Activated CD8-positive, alpha-beta memory T cell treated with anti-CD3 and anti-CD28 coated beads, Interleukin-2, amount 50 U/mL, for 24 hours (primary cell): ENCODE data around the gene GRIN1.

ENCODE experiments used
- DNase-seq: peaks from one replicate; pipeline ENCODE4 v3.0.0-alpha.2; 2020; ENCODE audit errors: extremely low read depth

Gene GRIN1

GRCh38 chr9:137138722-137139467 lies at the start of gene GRIN1:
Gene GRIN1, plus strand, starts transcription at chr9:137139154. Its CDS starts 333 bp downstream, at chr9:137139487.
- DNase-seq, result no peak

- no peak for DNase-seq
Observed at GRCh38 chr9:137089232-137089947, 49.6 kb upstream of the GRIN1 start.

GRCh38 chr9:137095664-137096517 lies 43.1 kb upstream of the GRIN1 start:
- DNase-seq, result peak; percentile 68

- no peak for DNase-seq
Observed at GRCh38 chr9:137096785-137097546, 42.0 kb upstream of the GRIN1 start.

- no peak for DNase-seq
Observed at GRCh38 chr9:137097761-137098462, 41.0 kb upstream of the GRIN1 start.

- DNase-seq, result no peak
Observed at GRCh38 chr9:137099231-137099630, 39.7 kb upstream of the GRIN1 start.

GRCh38 chr9:137103206-137103999 lies 35.6 kb upstream of the GRIN1 start:
- DNase-seq, result no peak

GRCh38 chr9:137105814-137106661 lies 32.9 kb upstream of the GRIN1 start:
- DNase-seq, result no peak

GRCh38 chr9:137106662-137107250 lies 32.2 kb upstream of the GRIN1 start:
- DNase-seq, result no peak

GRCh38 chr9:137107312-137107921 lies 31.5 kb upstream of the GRIN1 start:
- DNase-seq, result no peak

- no peak for DNase-seq
Observed at GRCh38 chr9:137107982-137108381, 31.0 kb upstream of the GRIN1 start.

- DNase-seq, result no peak
Observed at GRCh38 chr9:137108608-137109249, 30.2 kb upstream of the GRIN1 start.

- no peak for DNase-seq
Observed at GRCh38 chr9:137109250-137110146, 29.5 kb upstream of the GRIN1 start.

- no peak for DNase-seq
Observed at GRCh38 chr9:137110147-137110910, 28.6 kb upstream of the GRIN1 start.

GRCh38 chr9:137110911-137111787 lies 27.8 kb upstream of the GRIN1 start:
- no peak for DNase-seq
